ENCODE results near the gene MAP7.

DNA sequence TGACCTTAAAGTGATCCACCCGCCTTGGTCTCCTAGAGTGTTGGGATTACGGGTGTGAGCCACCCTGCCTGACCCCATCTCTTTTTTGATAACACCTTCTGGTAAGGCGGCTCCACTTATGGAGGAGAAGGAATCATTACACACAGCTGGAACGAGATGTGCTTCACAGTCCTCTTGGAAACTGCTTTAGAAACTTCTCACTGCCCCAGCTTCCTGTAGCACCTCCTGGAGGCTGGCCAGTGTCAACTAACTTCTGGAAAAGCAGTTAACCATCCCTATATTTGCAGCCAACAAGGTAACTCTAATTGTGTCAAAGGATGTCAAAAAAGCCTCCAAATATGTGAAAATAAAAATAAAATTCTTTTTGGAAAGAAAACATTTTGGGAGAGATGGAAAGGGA is 211.7 kb downstream of the MAP7 start:
- TF ChIP-seq CTCF (IDR thresholded peaks at IDR 0.05; ENCODE audit: poor library complexity, severe bottlenecking) (no peak), EP300 (conservative IDR thresholded peaks at IDR 0.05; ENCODE audit: poor library complexity, severe bottlenecking) (no peak), MXI1 (conservative IDR thresholded peaks at IDR 0.05; ENCODE audit: poor library complexity, severe bottlenecking) (no peak), EZH2 (IDR thresholded peaks at IDR 0.05; ENCODE audit: borderline replicate concordance, insufficient read depth, low read length, poor library complexity, severe bottlenecking) (no peak), POLR2AphosphoS5 (IDR thresholded peaks at IDR 0.05) (no peak), REST (IDR thresholded peaks at IDR 0.05; ENCODE audit: borderline replicate concordance) (no peak), TAF1 (IDR thresholded peaks at IDR 0.05; ENCODE audit: low read depth) (no peak)

Data from neural cell (in vitro differentiated cells).